GM19099 (cell line): ENCODE data around the gene STARD7.

Source experiments
- POLR2A ChIP-seq: IDR thresholded peaks from 3 replicates; pipeline ENCODE4 v1.6.1; 2011; ENCODE audit warnings: low read depth; ENCODE audit not compliant: insufficient read length; ENCODE audit errors: extremely low read depth

STARD7 gene

GRCh38 chr2:96142217-96143113 is 66.2 kb downstream of the STARD7 start:
- peak; percentile 62 for TF ChIP-seq POLR2A

- TF ChIP-seq POLR2A, result peak; percentile 60
Observed at GRCh38 chr2:96140941-96141623, 67.5 kb downstream of the STARD7 start.

GRCh38 chr2:96139181-96139758 is 69.4 kb downstream of the STARD7 start:
- peak; percentile 36 for TF ChIP-seq POLR2A

- TF ChIP-seq POLR2A, result peak; percentile 47
Observed at GRCh38 chr2:96138179-96139145, 70.2 kb downstream of the STARD7 start, which contains the start of gene ASTL. Gene ASTL (minus strand): TSS chr2:96138502. CDS start chr2:96138436, 66 bp downstream.

GRCh38 chr2:96137321-96138178 is 71.1 kb downstream of the STARD7 start:
- TF ChIP-seq POLR2A, result peak; percentile 37

- TF ChIP-seq POLR2A, result no peak
Observed at GRCh38 chr2:96136129-96136720, 72.4 kb downstream of the STARD7 start.

- no peak for TF ChIP-seq POLR2A
Observed at GRCh38 chr2:96135621-96136020, 73.0 kb downstream of the STARD7 start.

GRCh38 chr2:96135171-96135570 is 73.5 kb downstream of the STARD7 start:
- TF ChIP-seq POLR2A, result no peak
